Measurements from ENCODE around the gene PLA2G15.

The PLA2G15 gene

GRCh38 chr16:68298907-68299561 lies 53.9 kb downstream of the PLA2G15 start:
- DNase-seq (ENCODE audit: low read depth), result no peak

- DNase-seq (ENCODE audit: low read depth), result no peak
Observed at GRCh38 chr16:68299571-68300453, 54.6 kb downstream of the PLA2G15 start.

- DNase-seq (ENCODE audit: low read depth), result no peak
Observed at GRCh38 chr16:68300734-68301459, 55.7 kb downstream of the PLA2G15 start.

GRCh38 chr16:68306633-68307032 lies 61.5 kb downstream of the PLA2G15 start:
- DNase-seq (ENCODE audit: low read depth), result no peak

- no peak for DNase-seq (ENCODE audit: low read depth)
Observed at GRCh38 chr16:68309799-68310198, 64.6 kb downstream of the PLA2G15 start.

- no peak for DNase-seq (ENCODE audit: low read depth)
Observed at GRCh38 chr16:68310437-68310773, 65.2 kb downstream of the PLA2G15 start.

Measured in stimulated activated CD8-positive, alpha-beta memory T cell treated with anti-CD3 and anti-CD28 coated beads, Interleukin-4, amount 100 ng/mL, for 24 hours (primary cell).